Progenitor cell of endocrine pancreas (in vitro differentiated cells): Measurements from ENCODE around the gene DCPS. TPM values are rescaled to one million over a fixed set of nuclear protein-coding genes. Genes with fewer than 3 reads are reported as not detected.

Experiments
- DNase-seq: peaks from one replicate; pipeline ENCODE4 v3.0.0; 2021; ENCODE audit warnings: low spot score; ENCODE audit not compliant: unreplicated experiment
- H3K27ac Mint-ChIP-seq: 2 replicates; pipeline ENCODE4 v1.8.0; 2021; ENCODE audit warnings: mild to moderate bottlenecking, moderate library complexity, mixed read lengths
- H3K27me3 Mint-ChIP-seq: 2 replicates; pipeline ENCODE4 v1.8.0; 2021; ENCODE audit warnings: mixed read lengths
- H3K36me3 Mint-ChIP-seq: 2 replicates; pipeline ENCODE4 v1.8.0; 2022; ENCODE audit warnings: mixed read lengths; ENCODE audit not compliant: insufficient read depth
- H3K4me1 Mint-ChIP-seq: 2 replicates; pipeline ENCODE4 v1.8.0; 2021; ENCODE audit warnings: low read depth, mixed read lengths
- H3K4me3 Mint-ChIP-seq: 2 replicates; pipeline ENCODE4 v1.8.0; 2021; ENCODE audit warnings: low read depth, mild to moderate bottlenecking, moderate library complexity, mixed read lengths
- H3K9me3 Mint-ChIP-seq: 2 replicates; pipeline ENCODE4 v1.8.0; 2021; ENCODE audit warnings: low read depth, mixed read lengths
- CTCF ChIP-seq: fragments of 200-600 bp; sonication (generic); IDR thresholded peaks from one replicate; pipeline ENCODE4 v1.5.0; 2021; ENCODE audit warnings: antibody characterized with exemption, mild to moderate bottlenecking; ENCODE audit not compliant: unreplicated experiment
- total RNA-seq: library from RNA; stranded (reverse); gene quantifications from 2 replicates; pipeline ENCODE4 v1.2.1, GENCODE V29; 2021

The DCPS gene
- total RNA-seq, 1 donor from 2014 or later, result 17.9 TPM

DNA sequence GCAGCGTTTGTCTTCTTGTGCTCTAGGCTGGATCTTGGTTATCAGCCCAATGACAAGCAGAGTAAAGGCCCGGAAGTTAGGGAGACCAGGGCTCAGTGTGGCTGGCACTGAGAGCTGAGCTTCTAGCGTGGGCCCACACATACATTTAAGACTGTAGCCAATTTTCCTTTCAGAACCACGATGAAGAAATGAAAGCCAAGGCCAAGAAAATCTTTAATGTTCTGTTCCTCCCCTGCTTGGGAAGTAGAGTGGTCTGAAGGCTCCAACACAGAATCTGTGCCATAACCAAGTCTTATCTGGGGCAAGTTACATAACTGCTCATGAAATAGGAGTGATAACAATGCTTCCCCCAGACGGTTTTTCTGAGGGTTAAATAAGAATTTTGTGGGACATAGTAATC lies 47.0 kb downstream of the DCPS start:
- TF ChIP-seq CTCF, result no peak
- no peak overlapping the region for H3K4me3 Mint-ChIP-seq
- no peak for DNase-seq
- peaks cover 34% of the 10 kb centered on the region for H3K4me1 Mint-ChIP-seq
- peaks cover 2% of the 10 kb centered on the region for H3K36me3 Mint-ChIP-seq
- H3K27me3 Mint-ChIP-seq, result no peaks in the 10 kb centered on the region
- H3K9me3 Mint-ChIP-seq, result no peaks in the 10 kb centered on the region
- no peak overlapping the region for H3K27ac Mint-ChIP-seq

GRCh38 chr11:126352163-126352562 lies 48.3 kb downstream of the DCPS start:
- DNase-seq, result no peak
- peaks cover 2% of the 10 kb centered on the region for H3K36me3 Mint-ChIP-seq
- no peak overlapping the region for H3K27ac Mint-ChIP-seq
- no peak for TF ChIP-seq CTCF
- peaks cover 29% of the 10 kb centered on the region for H3K4me1 Mint-ChIP-seq
- H3K27me3 Mint-ChIP-seq, result no peaks in the 10 kb centered on the region
- H3K4me3 Mint-ChIP-seq, result no peak overlapping the region
- H3K9me3 Mint-ChIP-seq, result no peaks in the 10 kb centered on the region

- H3K9me3 Mint-ChIP-seq, result no peaks in the 10 kb centered on the region
- DNase-seq, result no peak
- peak overlapping the region; percentile 60 for H3K4me3 Mint-ChIP-seq
- H3K4me1 Mint-ChIP-seq, result peaks cover 26% of the 10 kb centered on the region
- H3K27ac Mint-ChIP-seq, result no peak overlapping the region
- peaks cover 2% of the 10 kb centered on the region for H3K36me3 Mint-ChIP-seq
- TF ChIP-seq CTCF, result no peak
- no peaks in the 10 kb centered on the region for H3K27me3 Mint-ChIP-seq
Observed at GRCh38 chr11:126352934-126353801, 49.3 kb downstream of the DCPS start.

- H3K27ac Mint-ChIP-seq, result peak overlapping the region; percentile 88
- DNase-seq, result no peak
- no peaks in the 10 kb centered on the region for H3K9me3 Mint-ChIP-seq
- peaks cover 2% of the 10 kb centered on the region for H3K36me3 Mint-ChIP-seq
- peak overlapping the region; percentile 90 for H3K4me3 Mint-ChIP-seq
- TF ChIP-seq CTCF, result no peak
- no peaks in the 10 kb centered on the region for H3K27me3 Mint-ChIP-seq
- H3K4me1 Mint-ChIP-seq, result peaks cover 22% of the 10 kb centered on the region
Observed at GRCh38 chr11:126354631-126355323, 50.9 kb downstream of the DCPS start.

GRCh38 chr11:126355324-126355925 lies 51.6 kb downstream of the DCPS start, which contains the start of gene ST3GAL4:
Gene ST3GAL4, plus strand, starts transcription at chr11:126355686. Its CDS starts 50,470 bp downstream, at chr11:126406156.
- DNase-seq, result peak; percentile 83
- H3K36me3 Mint-ChIP-seq, result peaks cover 2% of the 10 kb centered on the region
- H3K9me3 Mint-ChIP-seq, result no peaks in the 10 kb centered on the region
- no peaks in the 10 kb centered on the region for H3K27me3 Mint-ChIP-seq
- H3K27ac Mint-ChIP-seq, result peak within 1 kb of the TSS; percentile 88
- H3K4me3 Mint-ChIP-seq, result peak within 1 kb of the TSS; percentile 90
- H3K4me1 Mint-ChIP-seq, result peaks cover 22% of the 10 kb centered on the region
- no peak for TF ChIP-seq CTCF
